Putamen (tissue), 1 donor: ENCODE data around the gene PRKAB1.

Source experiments
- DNase-seq: peaks from one replicate; pipeline ENCODE4 v3.0.0-alpha.2; 2016; ENCODE audit warnings: low spot score

Gene PRKAB1

GRCh38 chr12:119661882-119662281 lies 6.1 kb upstream of the PRKAB1 start:
- DNase-seq = no peak

GRCh38 chr12:119664642-119665041 lies 3.3 kb upstream of the PRKAB1 start:
- DNase-seq = no peak

GRCh38 chr12:119665164-119665929 lies 2.6 kb upstream of the PRKAB1 start:
- no peak for DNase-seq

- DNase-seq = no peak
Measured at GRCh38 chr12:119666226-119666795, 1.6 kb upstream of the PRKAB1 start.

- no peak for DNase-seq
Measured at GRCh38 chr12:119666900-119667576, 895 bp upstream of the PRKAB1 start.

- DNase-seq = no peak
Measured at GRCh38 chr12:119668324-119668841, 450 bp downstream of the PRKAB1 start.

GRCh38 chr12:119669744-119670472 lies 2.0 kb downstream of the PRKAB1 start:
- no peak for DNase-seq

- no peak for DNase-seq
Measured at GRCh38 chr12:119671070-119671469, 3.1 kb downstream of the PRKAB1 start.

GRCh38 chr12:119672194-119672593 lies 4.3 kb downstream of the PRKAB1 start:
- DNase-seq = no peak

GRCh38 chr12:119673634-119674033 lies 5.7 kb downstream of the PRKAB1 start:
- DNase-seq = no peak

- no peak for DNase-seq
Measured at GRCh38 chr12:119674560-119674959, 6.6 kb downstream of the PRKAB1 start.

GRCh38 chr12:119676022-119676421 lies 8.1 kb downstream of the PRKAB1 start:
- DNase-seq = no peak

GRCh38 chr12:119676573-119676972 lies 8.6 kb downstream of the PRKAB1 start:
- no peak for DNase-seq

- DNase-seq = no peak
Measured at GRCh38 chr12:119678459-119678858, 10.5 kb downstream of the PRKAB1 start.

- DNase-seq = no peak
Measured at GRCh38 chr12:119679081-119679480, 11.1 kb downstream of the PRKAB1 start.

GRCh38 chr12:119679490-119679889 lies 11.6 kb downstream of the PRKAB1 start:
- DNase-seq = no peak

- DNase-seq = no peak
Measured at GRCh38 chr12:119681111-119681510, 13.2 kb downstream of the PRKAB1 start.

- DNase-seq = no peak
Measured at GRCh38 chr12:119681728-119682638, 14.1 kb downstream of the PRKAB1 start.

GRCh38 chr12:119682639-119683252 lies 14.8 kb downstream of the PRKAB1 start:
- DNase-seq = no peak

GRCh38 chr12:119683413-119683812 lies 15.5 kb downstream of the PRKAB1 start:
- DNase-seq = no peak

- no peak for DNase-seq
Measured at GRCh38 chr12:119683816-119684215, 15.9 kb downstream of the PRKAB1 start.
